Fibroblast of skin of left biceps (primary cell): ENCODE data around the gene NPY5R.
A peak's percentile ranks its signal among the peaks of the same experiment; 100 is the strongest.

Experiments used
- DNase-seq, 2 experiments: peaks; one replicate each; pipeline ENCODE4 v3.0.0-alpha.2; 2013; ENCODE audit warnings: low read depth in 2 of 2

NPY5R gene

DNA sequence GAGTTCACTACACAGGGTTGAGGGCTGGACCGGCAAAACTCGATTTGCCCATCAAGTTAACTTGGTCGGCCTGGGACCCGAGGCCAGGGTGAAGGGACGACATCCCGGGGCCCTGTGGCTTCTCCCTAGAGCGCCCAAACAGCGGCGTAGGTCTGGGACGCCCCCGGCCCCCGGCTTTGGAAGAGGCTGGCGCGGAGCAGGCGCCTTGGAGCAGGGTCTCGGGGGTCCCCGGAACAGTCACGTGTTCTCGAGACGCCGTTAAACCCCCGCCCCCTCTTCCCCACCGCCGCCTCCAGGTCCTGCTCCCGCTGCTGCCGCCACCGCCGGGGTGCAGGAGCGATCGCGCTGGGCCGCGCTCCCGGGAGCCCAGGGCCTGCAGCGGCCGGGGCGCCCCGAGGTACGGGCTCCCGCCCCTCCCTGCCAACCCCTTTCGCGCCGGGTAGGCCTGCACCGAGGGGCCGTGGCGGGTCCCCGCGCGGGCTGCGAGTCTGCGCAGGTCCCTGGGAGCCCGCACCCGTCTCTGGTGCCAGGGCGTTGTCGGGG lies at the start of gene NPY5R:
NPY5R (plus strand) TSS at position 289 of the 543 bp plus-strand sequence. CDS start 6,382 bp downstream, outside the sequence.
- no peak for DNase-seq

DNA sequence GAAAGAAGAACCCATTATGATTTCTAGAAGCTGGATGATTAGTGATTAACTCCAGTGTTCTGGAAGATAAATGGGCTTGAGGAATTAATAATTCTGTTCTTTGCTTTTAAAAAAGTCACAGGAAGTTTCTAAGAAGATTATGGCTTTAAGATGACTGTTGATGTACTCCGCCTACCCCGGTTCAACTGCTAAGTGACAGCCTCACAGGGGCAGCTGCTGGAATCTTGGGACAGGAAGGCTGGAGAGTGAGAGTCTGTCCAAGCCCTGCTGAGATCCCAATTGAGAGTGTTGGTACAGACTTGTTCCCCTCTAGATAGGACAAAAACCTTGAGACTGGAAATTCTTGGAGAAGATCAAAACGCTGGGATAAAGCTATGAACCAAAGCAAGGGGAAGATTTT lies 48.6 kb upstream of the NPY5R start:
- DNase-seq = no peak

GRCh38 chr4:163300445-163300844 lies 43.2 kb upstream of the NPY5R start:
- DNase-seq = no peak

GRCh38 chr4:163303069-163303468 lies 40.6 kb upstream of the NPY5R start:
- no peak for DNase-seq

GRCh38 chr4:163309466-163309865 lies 34.2 kb upstream of the NPY5R start:
- DNase-seq = no peak

DNA sequence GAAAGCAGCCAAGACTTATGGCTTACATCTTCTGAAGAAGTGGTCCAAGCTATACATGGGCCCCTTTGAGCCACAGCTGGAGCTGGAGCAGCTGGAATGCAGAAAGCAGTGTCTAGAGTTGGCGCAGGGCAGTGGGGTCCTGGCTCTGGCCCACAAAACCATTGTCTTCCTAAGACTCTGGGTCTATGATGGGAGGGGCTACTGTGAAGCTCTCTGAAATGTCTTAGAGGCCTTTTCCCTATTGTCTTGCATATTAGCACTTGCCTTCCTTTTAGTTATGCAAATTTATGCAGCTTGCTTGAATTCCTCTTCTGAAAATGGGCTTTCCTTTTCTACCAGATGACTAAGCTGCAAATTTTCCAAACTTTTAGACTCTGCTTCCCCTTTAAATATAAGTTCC lies 26.6 kb upstream of the NPY5R start:
- DNase-seq = no peak

- no peak for DNase-seq
Measured at GRCh38 chr4:163330916-163331628, 12.6 kb upstream of the NPY5R start.

- DNase-seq = no peak
Measured at GRCh38 chr4:163331629-163332376, 11.9 kb upstream of the NPY5R start.

DNA sequence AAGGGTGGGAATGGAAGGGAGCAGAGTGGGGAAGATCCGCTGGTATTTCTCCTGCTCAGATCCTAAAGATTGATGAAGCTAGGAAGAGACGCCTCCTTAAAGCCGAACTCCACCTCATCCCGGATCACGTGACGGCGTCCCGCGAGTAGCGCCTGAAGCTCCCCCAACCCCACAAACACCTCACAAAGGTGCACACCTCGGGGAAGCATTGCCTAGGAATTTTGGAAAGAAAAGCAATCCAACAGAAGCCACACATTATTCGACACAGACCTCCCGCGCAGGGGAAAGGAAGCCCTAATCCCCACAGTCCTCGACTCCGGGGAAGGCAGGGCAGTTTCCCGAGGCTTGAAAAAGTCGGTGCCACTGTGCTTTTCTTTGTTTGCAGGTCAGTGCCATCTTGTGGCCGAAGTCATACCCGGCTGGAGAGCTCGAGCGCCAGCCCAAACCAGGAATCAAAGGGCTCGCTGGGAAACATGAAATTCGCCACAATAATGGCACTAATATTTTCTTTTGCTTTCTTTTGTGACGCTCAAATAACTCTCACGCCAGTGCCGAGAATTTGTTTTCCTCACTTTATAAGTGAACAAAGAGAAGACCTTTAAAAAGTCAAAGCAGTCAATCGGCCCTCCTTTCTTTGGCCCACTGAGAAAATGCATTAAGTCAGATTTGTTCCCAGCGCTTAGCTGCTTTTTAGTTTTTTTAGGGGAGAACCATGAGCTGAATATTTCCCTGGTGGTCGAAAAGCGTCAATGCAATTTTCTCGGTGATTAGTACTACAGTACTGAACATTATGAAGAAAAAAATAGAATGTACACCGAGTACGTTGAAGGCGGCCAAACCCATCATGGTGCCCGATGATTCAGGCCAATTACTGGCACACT lies 10.9 kb upstream of the NPY5R start, which contains the start of gene NPY1R:
NPY1R (minus strand) TSS at position 71 of the 881 bp plus-strand sequence. CDS start 6,042 bp downstream, outside the sequence.
- DNase-seq = peak; percentile 17 to 18

GRCh38 chr4:163335384-163335783 lies 8.3 kb upstream of the NPY5R start:
- DNase-seq = no peak

DNA sequence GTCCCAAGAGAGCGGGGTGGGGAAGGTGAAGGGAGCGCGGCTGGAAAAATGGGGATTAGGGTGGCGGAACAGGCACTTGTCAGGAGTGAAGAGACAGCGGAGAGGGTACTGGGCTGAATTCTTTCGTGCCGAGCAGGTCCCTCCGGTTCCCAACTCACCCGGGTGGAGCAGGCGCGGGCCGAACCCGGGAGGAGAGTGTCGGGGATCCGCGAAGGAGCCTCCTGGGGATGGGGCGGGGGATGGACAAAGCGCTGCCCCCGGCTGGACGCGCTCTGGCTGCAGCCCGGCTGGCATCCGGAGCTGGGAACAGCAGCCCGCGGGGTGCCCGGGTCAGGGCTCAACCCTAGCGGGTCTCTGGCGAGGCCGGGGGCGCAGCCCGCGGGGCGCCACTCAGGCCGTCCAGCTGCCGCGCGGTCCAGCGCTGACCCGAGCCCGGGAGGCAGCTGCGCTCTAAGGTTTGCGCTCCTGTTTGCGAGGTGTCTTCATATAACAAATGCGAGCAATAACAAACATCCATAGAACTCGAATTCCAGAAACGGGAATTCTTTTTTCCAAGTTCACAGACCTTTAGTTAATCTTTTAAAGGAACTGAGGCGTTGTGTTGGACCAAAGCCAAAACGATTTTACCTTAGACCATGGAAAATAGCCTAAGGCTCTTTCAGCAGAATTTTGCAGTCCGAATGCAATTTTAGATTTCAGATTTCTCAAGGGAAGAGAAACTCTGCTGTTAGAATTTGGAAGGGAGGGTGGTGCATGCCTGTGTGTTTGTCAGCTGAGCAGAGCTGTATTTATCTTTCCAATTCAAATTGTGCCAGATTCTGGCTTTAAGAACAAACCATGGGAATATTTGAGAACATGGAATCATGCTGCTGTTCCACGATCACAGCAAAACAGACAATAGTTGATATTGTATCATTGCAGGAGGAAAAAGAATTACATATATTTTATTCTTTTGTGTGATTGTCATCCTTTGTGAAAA lies 744 bp downstream of the NPY5R start:
- DNase-seq = no peak

GRCh38 chr4:163350672-163351071 lies 7.0 kb downstream of the NPY5R start:
- no peak for DNase-seq

- DNase-seq = no peak
Measured at GRCh38 chr4:163353054-163353453, 9.4 kb downstream of the NPY5R start.

DNA sequence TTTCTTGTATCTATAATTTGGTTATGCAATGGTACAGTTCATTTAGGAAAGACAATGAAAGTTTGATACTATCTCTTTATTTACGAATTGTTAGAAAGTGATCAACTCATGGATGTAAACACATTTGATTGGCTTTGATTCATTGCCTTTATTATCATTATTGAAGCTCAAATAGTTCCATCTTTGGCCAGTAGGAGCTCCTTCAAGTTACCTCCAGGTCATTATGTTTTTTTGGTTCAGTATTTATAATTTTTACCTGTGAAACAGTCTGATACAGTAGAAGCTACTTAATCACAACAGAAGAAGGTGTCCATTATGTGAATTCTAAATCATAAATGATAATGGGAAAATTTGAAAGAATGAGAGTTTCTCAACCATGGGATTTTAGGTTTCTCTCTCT lies 12.4 kb downstream of the NPY5R start:
- no peak for DNase-seq

DNA sequence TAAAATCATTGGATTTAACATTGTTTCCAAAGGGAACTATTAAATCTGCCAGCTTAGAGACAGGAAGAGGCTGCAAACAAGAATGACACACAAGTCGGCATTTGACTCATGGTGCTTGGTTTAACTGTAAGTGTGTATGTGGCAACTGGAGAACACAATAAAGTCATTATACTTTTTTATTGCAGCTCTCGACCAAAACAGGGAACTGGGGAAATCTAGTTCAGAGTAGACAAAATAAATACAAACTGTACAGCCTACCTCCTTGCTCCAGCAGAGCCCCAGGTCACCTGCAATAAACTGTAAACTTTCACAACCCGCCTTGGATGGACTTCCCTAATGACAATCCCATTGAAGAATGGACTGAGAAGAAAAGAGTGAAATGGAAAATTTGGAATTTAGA lies 24.0 kb downstream of the NPY5R start:
- no peak for DNase-seq

GRCh38 chr4:163372029-163372428 lies 28.3 kb downstream of the NPY5R start:
- no peak for DNase-seq

GRCh38 chr4:163378661-163379060 lies 35.0 kb downstream of the NPY5R start:
- DNase-seq = no peak

GRCh38 chr4:163380703-163381102 lies 37.0 kb downstream of the NPY5R start:
- no peak for DNase-seq

GRCh38 chr4:163382178-163382869 lies 38.6 kb downstream of the NPY5R start:
- DNase-seq = no peak

GRCh38 chr4:163384434-163384833 lies 40.7 kb downstream of the NPY5R start:
- no peak for DNase-seq
